Breast epithelium (tissue), 3 donors: Measurements from ENCODE around the gene SLC34A3.

Experiments used
- CTCF ChIP-seq, 3 donors: fragments of 450-650 bp; IDR thresholded peaks; one replicate each; pipeline ENCODE4 v1.5.1; 2016 to 2017; ENCODE audit warnings: antibody characterized with exemption in 3 of 3, mild to moderate bottlenecking in 3 of 3, moderate library complexity in 3 of 3
- POLR2A ChIP-seq: fragments of 450-650 bp; IDR thresholded peaks from one replicate; pipeline ENCODE4 v1.6.1; 2016; ENCODE audit warnings: antibody characterized with exemption, mild to moderate bottlenecking, moderate library complexity
- POLR2AphosphoS5 ChIP-seq, 3 donors: sonication (generic); formaldehyde crosslinking; IDR thresholded peaks; one replicate each; pipeline ENCODE4 v1.6.1; 2017; ENCODE audit warnings: antibody characterized with exemption in 3 of 3

- TF ChIP-seq POLR2A (no peak), CTCF (IDR thresholded peaks at IDR 0.05) (no peak), POLR2AphosphoS5 (IDR thresholded peaks at IDR 0.05) (peak in 1 of 3 donors; percentile 54)
Observed at GRCh38 chr9:137242269-137243203, 11.8 kb downstream of the SLC34A3 start.
